Keratinocyte (primary cell): ENCODE results near the gene C9orf43.

Source experiments
- EZH2 ChIP-seq: IDR thresholded peaks from one replicate; pipeline ENCODE4 v1.6.1; 2012; ENCODE audit warnings: inconsistent platforms, mild to moderate bottlenecking, low read length, moderate library complexity
- TF ChIP-seq, protein P1 (sequence below), 3 experiments: IDR thresholded peaks in 1 of 3; conservative IDR thresholded peaks in 1 of 3; optimal IDR thresholded peaks in 1 of 3; 2 replicates in 2 of 3; 3 replicates in 1 of 3; pipeline versions ENCODE3 to v1.5.1; 2011; ENCODE audit warnings: low read length in 3 of 3, mild to moderate bottlenecking in 3 of 3, moderate library complexity in 2 of 3, control low read depth in 1 of 3, inconsistent platforms in 1 of 3; ENCODE audit not compliant: insufficient read depth in 2 of 3; ENCODE audit errors: extremely low read depth in 1 of 3

GRCh38 chr9:113471566-113471965 is 61.0 kb downstream of the C9orf43 start:
- TF ChIP-seq, protein P1, sequence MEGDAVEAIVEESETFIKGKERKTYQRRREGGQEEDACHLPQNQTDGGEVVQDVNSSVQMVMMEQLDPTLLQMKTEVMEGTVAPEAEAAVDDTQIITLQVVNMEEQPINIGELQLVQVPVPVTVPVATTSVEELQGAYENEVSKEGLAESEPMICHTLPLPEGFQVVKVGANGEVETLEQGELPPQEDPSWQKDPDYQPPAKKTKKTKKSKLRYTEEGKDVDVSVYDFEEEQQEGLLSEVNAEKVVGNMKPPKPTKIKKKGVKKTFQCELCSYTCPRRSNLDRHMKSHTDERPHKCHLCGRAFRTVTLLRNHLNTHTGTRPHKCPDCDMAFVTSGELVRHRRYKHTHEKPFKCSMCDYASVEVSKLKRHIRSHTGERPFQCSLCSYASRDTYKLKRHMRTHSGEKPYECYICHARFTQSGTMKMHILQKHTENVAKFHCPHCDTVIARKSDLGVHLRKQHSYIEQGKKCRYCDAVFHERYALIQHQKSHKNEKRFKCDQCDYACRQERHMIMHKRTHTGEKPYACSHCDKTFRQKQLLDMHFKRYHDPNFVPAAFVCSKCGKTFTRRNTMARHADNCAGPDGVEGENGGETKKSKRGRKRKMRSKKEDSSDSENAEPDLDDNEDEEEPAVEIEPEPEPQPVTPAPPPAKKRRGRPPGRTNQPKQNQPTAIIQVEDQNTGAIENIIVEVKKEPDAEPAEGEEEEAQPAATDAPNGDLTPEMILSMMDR (optimal IDR thresholded peaks at IDR 0.05 in 1 of 3, IDR thresholded peaks at IDR 0.05 in 1 of 3, conservative IDR thresholded peaks at IDR 0.05 in 1 of 3; ENCODE audit: extremely low read depth in 1 of 3, insufficient read depth in 2 of 3, low read length in 3 of 3) = no peak
- TF ChIP-seq EZH2 = no peak
